PFSK-1 (cell line): ENCODE measurements around the gene PRLR.

Source experiments
- POLR2AphosphoS5 ChIP-seq: IDR thresholded peaks from 2 replicates; pipeline ENCODE4 v1.6.1; 2012; ENCODE audit warnings: low read depth, mild to moderate bottlenecking, control low read depth, low read length, moderate library complexity
- SIN3A ChIP-seq: IDR thresholded peaks from 2 replicates; pipeline ENCODE4 v1.6.1; 2012; ENCODE audit warnings: mild to moderate bottlenecking, low read length, moderate library complexity, borderline replicate concordance; ENCODE audit not compliant: insufficient read depth
- TAF1 ChIP-seq: IDR thresholded peaks from 2 replicates; pipeline ENCODE4 v1.6.1; 2012; ENCODE audit warnings: low read length, control low read depth, borderline replicate concordance; ENCODE audit not compliant: insufficient read depth
- TF ChIP-seq, protein P1 (sequence below), 2 experiments: IDR thresholded peaks; 2 replicates each; pipeline versions ENCODE4 v1.6.1 to v1.8.0; 2011 to 2012; ENCODE audit warnings: low read depth in 2 of 2, low read length in 2 of 2, control low read depth in 1 of 2, inconsistent platforms in 1 of 2, mild to moderate bottlenecking in 1 of 2, moderate library complexity in 1 of 2; ENCODE audit not compliant: insufficient read depth in 1 of 2

DNA sequence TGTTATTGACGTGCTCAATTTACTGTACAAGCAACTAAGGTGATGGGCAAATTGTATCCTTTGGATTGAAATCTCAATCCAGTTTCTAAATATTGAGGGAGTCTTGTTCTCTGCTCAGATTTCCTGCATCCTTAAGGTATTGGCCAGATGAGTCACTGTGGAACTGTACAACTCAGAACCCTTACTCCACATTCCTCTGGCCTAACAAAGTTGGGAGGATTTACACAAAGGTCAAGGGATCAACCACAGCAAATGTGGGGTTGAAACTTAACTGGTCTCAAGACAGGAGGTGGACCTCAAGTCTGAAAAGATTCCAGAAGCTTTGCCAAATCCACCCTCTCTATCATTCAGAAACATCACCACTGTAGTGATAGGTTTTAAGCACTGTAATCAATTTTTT, 101.0 kb downstream of the PRLR start:
- TF ChIP-seq SIN3A = no peak
- TF ChIP-seq POLR2AphosphoS5 = no peak
- TF ChIP-seq TAF1 = no peak
- TF ChIP-seq, protein P1, sequence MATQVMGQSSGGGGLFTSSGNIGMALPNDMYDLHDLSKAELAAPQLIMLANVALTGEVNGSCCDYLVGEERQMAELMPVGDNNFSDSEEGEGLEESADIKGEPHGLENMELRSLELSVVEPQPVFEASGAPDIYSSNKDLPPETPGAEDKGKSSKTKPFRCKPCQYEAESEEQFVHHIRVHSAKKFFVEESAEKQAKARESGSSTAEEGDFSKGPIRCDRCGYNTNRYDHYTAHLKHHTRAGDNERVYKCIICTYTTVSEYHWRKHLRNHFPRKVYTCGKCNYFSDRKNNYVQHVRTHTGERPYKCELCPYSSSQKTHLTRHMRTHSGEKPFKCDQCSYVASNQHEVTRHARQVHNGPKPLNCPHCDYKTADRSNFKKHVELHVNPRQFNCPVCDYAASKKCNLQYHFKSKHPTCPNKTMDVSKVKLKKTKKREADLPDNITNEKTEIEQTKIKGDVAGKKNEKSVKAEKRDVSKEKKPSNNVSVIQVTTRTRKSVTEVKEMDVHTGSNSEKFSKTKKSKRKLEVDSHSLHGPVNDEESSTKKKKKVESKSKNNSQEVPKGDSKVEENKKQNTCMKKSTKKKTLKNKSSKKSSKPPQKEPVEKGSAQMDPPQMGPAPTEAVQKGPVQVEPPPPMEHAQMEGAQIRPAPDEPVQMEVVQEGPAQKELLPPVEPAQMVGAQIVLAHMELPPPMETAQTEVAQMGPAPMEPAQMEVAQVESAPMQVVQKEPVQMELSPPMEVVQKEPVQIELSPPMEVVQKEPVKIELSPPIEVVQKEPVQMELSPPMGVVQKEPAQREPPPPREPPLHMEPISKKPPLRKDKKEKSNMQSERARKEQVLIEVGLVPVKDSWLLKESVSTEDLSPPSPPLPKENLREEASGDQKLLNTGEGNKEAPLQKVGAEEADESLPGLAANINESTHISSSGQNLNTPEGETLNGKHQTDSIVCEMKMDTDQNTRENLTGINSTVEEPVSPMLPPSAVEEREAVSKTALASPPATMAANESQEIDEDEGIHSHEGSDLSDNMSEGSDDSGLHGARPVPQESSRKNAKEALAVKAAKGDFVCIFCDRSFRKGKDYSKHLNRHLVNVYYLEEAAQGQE (IDR thresholded peaks at IDR 0.05; ENCODE audit: insufficient read depth in 1 of 2, low read depth in 2 of 2, low read length in 2 of 2) = no peak
